Rectal smooth muscle tissue (tissue), 1 donor: ENCODE measurements around the gene CILP2.
A peak's percentile ranks its signal among the peaks of the same experiment; 100 is the strongest.

ENCODE experiments used
- H3K27ac ChIP-seq: one replicate; pipeline ENCODE4 v1.7.0; 2013; ENCODE audit warnings: low read depth, low read length, inconsistent platforms
- H3K27me3 ChIP-seq: one replicate; pipeline ENCODE4 v1.7.0; 2013; ENCODE audit warnings: low read length; ENCODE audit not compliant: control insufficient read depth, insufficient read depth
- H3K36me3 ChIP-seq: one replicate; pipeline ENCODE4 v1.7.0; 2013; ENCODE audit warnings: low read length; ENCODE audit not compliant: control insufficient read depth, insufficient read depth
- H3K4me1 ChIP-seq: one replicate; pipeline ENCODE4 v1.7.0; 2013; ENCODE audit warnings: low read length; ENCODE audit not compliant: control insufficient read depth, insufficient read depth
- H3K4me3 ChIP-seq: one replicate; pipeline ENCODE4 v1.7.0; 2013; ENCODE audit warnings: low read length
- H3K9ac ChIP-seq: one replicate; pipeline ENCODE4 v1.7.0; 2013; ENCODE audit warnings: low read length

CILP2 gene

DNA sequence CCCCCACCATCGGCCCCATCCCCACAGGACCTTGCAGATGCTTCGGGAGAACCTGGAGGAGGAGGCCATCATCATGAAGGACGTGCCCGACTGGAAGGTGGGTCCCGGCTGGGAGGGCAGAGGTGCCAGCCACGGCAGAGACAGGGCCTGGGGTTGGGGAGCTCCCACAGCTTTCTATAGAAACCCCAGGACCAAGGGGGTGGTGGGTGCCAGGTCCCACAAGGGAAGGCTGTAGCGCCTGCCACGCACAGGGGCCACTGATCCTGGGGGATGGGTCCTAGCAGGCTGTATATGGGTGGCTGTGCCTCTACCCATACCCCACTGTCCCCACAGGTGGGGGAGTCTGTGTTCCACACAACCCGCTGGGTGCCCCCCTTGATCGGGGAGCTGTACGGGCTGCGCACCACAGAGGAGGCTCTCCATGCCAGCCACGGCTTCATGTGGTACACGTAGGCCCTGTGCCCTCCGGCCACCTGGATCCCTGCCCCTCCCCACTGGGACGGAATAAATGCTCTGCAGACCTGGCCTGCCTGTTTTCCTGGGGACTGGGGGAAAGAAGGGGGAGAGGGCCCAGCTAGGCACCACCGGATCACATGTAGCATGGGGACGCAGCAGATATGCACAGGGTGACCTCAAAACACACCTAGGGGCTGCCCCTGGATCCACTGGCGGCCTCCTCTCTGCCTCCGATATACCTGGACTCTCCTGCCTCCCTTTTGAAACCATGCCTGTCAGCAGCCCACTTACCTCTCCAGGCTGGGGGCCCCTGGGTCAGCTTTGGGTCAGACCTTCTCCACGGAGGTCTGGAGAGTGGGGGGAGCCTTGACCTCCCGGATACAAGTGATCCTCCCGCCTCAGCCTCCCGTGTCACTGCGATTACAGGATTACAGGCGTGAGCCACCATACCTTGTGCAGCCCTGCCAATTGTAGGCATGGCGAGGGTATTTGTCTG, 10.1 kb upstream of the CILP2 start:
- H3K4me1 ChIP-seq: peaks cover 2% of the 10 kb centered on the region
- H3K9ac ChIP-seq: no peak overlapping the region
- H3K27me3 ChIP-seq: no peaks in the 10 kb centered on the region
- no peak overlapping the region for H3K27ac ChIP-seq
- H3K36me3 ChIP-seq: no peaks in the 10 kb centered on the region
- no peak overlapping the region for H3K4me3 ChIP-seq

DNA sequence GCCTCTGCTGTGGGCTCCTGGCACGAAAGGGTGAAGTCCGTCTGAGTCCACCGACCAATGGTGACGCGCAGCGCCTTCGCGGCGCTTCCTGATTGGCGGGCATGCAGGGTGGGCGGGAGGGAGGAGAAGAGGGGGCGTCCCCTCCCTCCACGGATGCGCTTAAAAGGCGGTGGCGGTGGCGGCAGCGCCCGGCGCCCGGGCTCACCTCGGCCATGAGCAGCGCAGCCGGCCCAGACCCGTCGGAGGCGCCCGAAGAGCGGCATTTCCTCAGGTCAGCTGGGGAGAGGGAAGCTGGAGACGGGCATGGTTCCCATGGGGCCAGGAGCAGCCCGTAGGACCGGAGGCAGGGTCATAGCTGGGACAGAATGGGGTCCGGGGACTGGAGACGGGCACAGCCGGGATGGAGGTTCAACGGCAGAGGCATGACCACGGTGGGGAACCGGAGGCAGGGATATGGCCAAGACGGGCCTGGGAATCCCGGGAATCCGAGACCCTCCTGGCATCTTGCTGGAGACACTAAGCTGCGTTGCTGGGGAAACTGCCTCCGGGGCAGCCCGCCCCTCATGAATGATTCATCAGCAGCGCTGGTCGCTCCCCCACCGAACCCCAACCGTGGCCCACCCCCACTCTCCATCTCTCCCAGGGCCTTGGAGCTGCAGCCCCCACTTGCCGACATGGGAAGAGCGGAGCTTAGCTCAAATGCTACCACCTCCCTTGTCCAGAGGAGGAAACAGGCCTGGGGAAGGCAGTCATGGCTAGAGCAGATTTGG, 9.2 kb upstream of the CILP2 start, which contains the start of gene YJEFN3:
Gene YJEFN3, plus strand, starts transcription at position 191 of the 770 bp plus-strand sequence. Its CDS starts 22 bp downstream, at position 213.
- Histone ChIP-seq H3K27me3 (no peaks in the 10 kb centered on the region), H3K36me3 (no peaks in the 10 kb centered on the region), H3K9ac (no peak within 1 kb of the TSS), H3K27ac (no peak within 1 kb of the TSS), H3K4me3 (no peak within 1 kb of the TSS), H3K4me1 (peaks cover 2% of the 10 kb centered on the region)

DNA sequence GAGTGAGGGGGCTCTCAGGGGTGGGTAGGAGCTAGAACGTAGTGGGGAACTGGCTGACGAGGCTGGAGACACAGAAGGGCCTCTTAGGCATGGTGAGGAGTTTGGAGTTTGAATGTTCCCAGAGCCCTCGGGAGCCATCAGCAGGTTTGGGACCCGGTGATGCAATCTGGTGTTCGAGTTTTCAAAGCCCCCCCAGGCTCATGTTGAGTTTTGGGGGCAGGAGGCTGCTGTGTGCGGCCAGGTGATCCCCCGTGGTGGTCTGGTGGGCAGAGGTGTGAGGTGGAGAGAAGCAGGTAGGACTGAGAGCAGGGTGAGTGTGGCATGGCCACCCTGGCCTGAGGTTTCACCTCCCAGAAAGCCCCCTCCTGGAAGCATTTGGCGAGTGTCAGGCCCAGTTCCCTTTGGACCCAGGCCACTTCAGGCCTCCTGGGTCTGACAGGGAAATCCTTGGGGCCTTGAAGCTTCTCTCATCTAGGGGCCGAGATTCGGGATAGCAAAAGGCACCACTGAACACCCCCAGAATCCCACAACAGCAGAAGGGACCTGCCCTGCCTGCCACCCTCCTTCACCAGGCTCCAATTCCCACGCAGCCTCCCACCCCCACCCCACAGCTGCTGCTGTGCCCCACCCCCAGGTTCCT, 8.2 kb upstream of the CILP2 start:
- H3K27me3 ChIP-seq: no peaks in the 10 kb centered on the region
- H3K36me3 ChIP-seq: no peaks in the 10 kb centered on the region
- H3K4me3 ChIP-seq: no peak overlapping the region
- H3K9ac ChIP-seq: no peak overlapping the region
- H3K27ac ChIP-seq: no peak overlapping the region
- peaks cover 2% of the 10 kb centered on the region for H3K4me1 ChIP-seq

DNA sequence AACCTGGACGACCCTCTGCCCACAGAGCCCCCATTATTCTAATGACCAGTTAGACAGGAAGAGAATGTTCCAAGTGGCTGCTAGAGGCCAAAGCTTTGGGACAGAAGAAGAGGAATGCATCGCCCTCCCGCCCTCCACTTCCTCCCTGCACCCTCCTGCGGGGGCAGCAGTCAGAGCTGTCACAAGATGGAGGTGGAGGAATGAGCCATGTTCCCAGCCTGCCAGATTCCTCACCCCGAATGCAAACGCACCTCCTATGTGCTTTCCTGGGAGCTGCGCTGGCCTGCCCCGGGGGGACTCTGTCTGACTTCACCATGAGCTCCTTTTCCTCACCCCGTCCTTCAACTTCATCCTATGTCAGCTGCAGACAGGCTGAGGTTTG, 7.7 kb upstream of the CILP2 start:
- H3K9ac ChIP-seq: no peak overlapping the region
- no peaks in the 10 kb centered on the region for H3K27me3 ChIP-seq
- no peak overlapping the region for H3K4me3 ChIP-seq
- peaks cover 2% of the 10 kb centered on the region for H3K4me1 ChIP-seq
- H3K36me3 ChIP-seq: no peaks in the 10 kb centered on the region
- no peak overlapping the region for H3K27ac ChIP-seq

DNA sequence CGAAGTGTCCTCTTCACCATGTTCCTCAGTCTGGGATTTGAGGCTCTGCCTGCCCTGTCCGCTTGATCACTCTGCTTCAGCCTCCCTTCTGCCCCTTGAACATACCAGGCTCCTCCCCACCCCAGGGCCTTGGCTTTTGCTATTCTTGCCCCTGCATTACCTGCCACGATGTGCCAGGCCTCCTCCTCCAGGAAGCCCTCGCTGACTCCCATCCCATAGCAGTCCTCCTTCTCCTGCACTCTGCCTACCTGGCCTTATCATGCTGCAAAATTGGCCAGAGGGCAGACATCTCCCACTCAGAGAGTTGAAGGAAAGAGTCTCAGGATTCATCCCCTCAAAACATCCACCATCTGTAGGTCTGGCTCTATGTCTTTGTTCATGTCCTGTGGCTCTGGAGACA, 7.2 kb upstream of the CILP2 start:
- no peaks in the 10 kb centered on the region for H3K36me3 ChIP-seq
- H3K9ac ChIP-seq: no peak overlapping the region
- H3K4me3 ChIP-seq: no peak overlapping the region
- no peak overlapping the region for H3K27ac ChIP-seq
- no peaks in the 10 kb centered on the region for H3K27me3 ChIP-seq
- H3K4me1 ChIP-seq: peaks cover 2% of the 10 kb centered on the region

DNA sequence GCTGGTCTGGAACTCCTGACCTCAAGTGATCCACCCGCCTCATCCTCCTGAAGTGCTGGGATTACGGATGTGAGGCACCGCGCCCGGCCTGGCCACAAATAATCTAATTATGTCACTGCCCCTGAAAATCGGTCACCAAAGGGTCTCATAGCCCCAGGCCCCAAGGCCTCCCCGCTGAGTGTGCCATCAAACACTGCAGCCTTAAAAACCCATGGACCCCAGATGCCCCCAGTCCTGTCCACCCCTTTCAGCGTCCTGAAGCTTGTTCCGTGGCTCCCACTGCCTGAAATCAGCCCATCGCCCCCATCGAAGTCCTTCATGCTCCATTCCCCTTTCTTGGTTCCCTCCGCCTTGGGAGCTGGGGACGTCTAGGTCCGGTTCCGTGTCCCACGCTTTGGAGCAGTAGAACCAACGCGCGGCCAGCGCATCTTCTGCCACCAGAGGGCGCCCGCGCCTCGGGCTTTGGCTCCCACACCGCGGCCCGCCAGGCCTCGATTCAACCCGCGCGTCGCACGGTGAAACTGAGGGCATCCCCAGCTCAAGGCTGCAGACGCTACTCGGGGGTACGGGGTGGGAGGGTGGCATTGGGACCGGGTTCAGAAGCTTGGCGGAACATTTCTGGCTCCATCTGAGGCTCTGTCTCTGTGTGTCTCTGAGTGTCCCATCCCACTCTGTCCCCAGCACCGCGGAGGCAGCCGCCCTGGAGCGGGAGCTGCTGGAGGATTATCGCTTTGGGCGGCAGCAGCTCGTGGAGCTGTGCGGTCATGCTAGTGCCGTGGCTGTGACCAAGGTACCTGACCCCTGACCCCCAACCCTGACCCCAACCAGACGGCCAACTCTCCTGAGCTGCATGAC, 5.9 kb upstream of the CILP2 start:
- Histone ChIP-seq H3K27me3 (no peaks in the 10 kb centered on the region), H3K27ac (no peak overlapping the region), H3K9ac (no peak overlapping the region), H3K4me1 (peaks cover 2% of the 10 kb centered on the region), H3K4me3 (peak overlapping the region; percentile 19), H3K36me3 (no peaks in the 10 kb centered on the region)

DNA sequence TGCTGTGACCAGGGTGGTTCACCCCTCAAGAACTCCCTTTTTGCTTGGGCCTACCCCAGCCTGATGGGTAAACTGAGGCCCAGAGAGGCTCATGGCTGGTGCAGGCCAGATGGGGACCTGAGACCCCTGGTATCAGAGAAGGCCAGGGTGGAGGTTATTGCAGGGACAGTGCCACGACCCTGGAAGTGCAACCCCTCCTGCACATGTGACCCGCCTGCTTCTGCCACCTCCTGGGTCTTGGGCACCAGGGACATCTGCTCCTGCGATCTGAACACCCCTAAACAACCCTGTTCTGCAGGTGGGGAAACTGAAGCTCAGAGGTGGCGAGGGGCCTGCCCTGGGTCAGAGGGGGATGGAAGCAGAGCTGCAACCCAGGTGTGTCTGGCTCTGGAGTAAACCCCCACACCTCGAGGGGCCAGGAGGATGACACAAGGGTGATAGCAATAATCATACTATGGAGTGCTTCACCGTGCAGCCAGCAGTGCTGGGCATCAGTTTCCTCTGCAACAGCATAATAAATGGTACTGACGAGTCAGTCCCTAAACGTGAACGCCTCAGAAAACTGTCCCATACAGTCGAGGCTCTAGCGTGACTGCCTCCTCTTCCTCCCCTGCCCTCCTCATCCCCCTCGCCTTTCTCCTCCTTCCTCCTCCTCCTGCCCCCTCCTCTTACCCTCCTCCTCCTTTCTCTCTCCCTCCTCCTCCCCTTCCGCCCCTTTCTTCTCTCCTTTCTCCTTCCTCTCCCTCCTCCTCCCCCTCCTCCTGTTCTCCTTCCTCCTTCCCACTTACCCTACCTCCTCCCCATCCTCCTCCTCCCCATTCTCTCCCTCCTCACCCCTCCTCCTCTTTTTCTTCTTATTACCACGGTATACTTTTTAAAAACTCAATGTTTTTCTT, 5.0 kb upstream of the CILP2 start:
- Histone ChIP-seq H3K4me1 (peaks cover 2% of the 10 kb centered on the region), H3K27me3 (peaks cover 6% of the 10 kb centered on the region), H3K27ac (no peak overlapping the region), H3K9ac (no peak overlapping the region), H3K4me3 (no peak overlapping the region), H3K36me3 (no peaks in the 10 kb centered on the region)

DNA sequence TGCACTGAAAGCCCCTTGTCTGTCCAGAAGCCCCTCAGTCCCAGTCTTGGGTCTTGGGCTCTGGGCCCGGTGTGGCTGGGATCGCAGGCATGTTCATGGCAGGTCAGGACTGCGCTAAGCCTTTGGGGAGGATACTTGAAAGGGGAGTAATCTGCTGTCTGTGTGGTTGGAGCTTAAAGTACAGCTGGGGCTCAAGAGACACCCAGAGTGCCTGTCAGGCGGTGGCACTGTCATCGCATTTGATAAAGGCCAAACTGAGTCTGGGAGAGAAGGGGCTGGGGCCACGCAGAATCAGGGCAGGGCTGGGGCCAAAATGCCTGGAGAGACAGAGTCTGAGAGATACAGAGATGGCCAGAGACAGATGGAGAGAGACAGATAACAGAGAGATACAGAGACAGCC, 4.2 kb upstream of the CILP2 start:
- Histone ChIP-seq H3K27ac (no peak overlapping the region), H3K4me3 (no peak overlapping the region), H3K27me3 (peaks cover 12% of the 10 kb centered on the region), H3K9ac (no peak overlapping the region), H3K36me3 (no peaks in the 10 kb centered on the region), H3K4me1 (peaks cover 2% of the 10 kb centered on the region)

DNA sequence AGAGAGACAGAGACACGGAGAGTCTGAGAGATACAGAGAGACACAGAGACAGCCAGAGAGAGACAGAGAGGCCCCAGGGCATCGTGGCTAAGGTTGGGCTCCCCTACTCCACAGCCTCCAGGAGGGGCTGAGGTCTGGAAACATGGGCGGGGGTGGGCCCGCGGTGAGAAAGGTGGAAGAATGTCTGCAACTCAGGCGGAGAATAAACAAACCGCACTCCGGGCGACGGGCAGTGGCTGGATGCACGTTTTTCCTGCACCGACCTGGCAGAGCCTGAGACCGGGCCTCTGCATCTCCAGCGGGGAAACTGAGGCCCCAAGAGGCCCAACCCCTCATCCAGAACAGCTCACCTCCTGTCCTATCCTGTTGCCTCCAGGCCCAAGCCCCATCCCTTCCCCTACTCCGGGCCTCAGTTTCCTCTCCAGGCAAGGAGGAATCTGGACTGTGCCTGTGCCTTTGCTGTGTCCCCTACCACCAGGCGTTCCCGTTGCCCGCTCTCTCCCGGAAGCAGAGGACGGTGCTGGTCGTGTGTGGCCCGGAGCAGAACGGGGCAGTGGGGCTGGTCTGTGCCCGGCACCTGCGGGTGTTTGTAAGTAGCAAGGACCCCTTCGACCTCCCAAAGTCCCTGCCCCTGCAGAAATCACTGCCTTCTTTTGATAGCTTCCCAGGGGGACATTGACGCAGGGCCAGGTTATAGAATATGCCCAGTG, 3.4 kb upstream of the CILP2 start:
- Histone ChIP-seq H3K9ac (no peak overlapping the region), H3K27ac (no peak overlapping the region), H3K4me1 (peaks cover 4% of the 10 kb centered on the region), H3K27me3 (peaks cover 18% of the 10 kb centered on the region), H3K4me3 (no peak overlapping the region), H3K36me3 (no peaks in the 10 kb centered on the region)

DNA sequence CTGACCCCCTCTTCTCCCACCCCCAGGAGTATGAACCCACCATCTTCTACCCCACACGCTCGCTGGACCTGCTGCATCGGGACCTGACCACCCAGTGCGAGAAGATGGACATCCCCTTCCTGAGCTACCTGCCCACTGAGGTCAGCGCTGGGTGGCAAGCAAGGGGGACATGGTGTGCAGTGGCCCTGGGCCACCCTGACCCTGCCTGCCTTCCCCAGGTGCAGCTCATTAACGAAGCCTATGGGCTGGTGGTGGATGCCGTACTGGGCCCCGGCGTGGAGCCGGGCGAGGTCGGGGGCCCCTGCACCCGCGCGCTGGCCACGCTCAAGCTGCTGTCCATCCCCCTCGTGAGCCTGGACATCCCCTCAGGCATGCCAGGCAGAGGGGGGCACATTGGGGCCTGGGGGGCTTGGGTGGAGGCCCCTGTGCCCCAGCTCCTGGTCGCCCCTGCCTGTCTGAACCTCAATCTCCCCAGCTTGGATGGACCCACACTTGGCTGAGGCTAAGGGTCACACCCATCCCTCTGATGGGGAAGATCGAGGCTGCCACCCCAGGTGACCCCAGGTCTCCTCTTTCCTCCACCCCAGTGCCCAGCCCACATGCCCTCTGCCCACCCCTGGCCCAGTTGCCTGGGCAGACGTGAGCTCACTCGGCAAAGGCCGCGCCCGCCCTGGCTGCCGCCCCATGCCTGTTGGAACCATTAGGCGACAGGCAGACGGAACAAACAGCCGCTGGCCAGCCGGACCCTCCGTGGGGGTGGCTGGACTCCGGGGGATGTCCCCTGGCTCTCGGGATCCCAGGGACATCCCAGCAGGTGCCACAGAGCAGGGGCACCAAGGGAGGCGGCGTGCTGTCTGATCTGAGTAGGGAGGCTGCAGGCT, 2.5 kb upstream of the CILP2 start:
- Histone ChIP-seq H3K4me3 (no peak overlapping the region), H3K27ac (no peak overlapping the region), H3K36me3 (no peaks in the 10 kb centered on the region), H3K4me1 (peaks cover 4% of the 10 kb centered on the region), H3K9ac (no peak overlapping the region), H3K27me3 (peaks cover 18% of the 10 kb centered on the region)
